CD4-positive, alpha-beta T cell treated with Interleukin-2 at 100 ng/mL for 4 hours (primary cell): ENCODE results near the gene ARHGEF16.

Experiments
- DNase-seq: peaks from one replicate; pipeline ENCODE4 v3.0.0-alpha.2; 2020; ENCODE audit warnings: low spot score

ARHGEF16 gene

DNA sequence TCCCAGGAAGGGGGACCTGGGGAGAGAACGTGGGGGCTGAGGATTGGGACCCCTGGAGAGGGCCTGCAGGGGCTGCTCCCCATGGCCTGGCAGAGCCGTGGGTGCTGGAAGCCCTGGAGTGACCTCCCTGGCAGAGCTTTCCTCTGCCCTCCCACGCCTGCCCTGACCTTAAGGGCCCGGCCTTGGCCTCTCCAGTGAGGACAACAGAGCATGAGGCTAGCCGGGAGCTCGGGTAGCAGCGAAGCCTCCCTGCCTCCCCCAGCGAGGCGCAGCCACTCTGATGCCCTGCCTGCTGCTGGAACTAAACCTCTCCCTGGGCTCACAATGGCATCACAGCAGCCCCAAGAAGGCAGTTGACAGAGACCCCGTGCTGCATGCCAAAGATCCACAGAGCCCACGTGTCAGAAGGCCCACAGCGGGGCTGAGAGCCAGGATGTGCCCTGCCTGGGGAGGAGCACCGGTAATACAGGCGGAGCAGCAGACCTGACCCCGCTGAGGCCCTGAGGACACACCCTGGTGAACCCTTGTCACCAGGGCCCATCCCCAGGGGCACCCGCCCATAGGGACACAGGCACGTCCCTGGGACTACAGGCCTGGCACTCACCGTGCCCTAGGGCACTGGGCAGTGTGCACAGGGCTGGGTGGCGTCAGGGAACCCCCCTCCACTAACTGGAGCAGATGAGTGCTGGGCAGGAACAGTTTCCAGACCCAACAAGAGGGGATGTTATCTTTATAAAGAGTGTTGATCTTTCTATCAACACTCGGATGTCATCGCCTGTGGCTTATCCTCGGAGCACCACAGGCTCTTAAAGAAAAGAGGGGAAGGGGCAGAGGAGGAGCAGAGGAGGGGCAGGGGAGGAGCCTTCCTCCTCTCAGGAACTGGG lies 48.4 kb downstream of the ARHGEF16 start:
- no peak for DNase-seq

DNA sequence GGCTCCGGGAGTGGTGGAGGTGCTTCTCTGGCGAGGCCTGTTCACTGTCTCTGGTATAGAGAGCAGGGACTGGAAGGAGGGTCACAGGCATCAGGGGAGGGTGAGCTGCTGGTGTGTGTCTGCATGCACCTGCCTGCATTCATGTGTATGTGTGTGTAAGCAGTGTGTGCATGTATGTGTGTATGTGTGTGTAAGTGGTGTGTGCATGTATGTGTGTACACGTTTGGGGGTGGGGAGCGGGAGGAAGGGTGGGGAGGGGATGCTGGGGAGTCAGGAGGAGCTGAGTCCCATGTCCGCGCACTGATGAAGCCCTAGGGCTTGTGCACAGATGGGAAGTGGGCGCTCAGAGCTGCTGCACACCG lies 49.0 kb downstream of the ARHGEF16 start:
- DNase-seq: no peak

DNA sequence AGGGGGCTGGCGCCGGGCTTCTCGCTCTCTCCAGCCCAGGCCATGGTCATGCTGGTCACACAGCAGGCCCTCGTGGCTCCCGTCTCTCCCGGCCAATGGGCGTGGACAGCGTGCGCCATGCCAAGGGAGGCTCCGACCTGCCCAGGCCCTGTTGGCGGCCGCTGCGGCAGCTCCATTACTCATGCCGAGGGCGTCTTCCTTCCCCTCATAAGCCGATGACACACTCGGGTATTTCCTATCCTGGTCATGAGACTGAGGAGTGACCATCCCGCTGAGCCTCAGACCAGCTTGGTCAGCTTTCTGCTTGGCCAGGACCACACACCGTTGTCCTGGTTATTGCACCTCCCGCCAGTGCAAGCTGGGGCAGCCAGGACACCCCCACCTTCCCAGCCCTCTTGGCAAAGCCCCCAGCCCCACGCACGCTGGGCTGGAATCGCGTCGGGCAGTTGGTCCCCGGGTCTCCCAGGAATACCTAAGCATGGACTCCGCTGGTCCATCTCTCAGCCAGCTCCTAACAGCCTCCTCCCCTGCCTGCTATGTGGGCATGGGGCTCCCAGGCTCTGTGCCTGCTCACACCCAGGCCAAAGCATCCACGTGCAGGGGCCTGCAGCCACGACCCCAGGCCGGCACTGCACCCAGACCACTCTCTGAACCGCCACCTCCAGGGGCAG lies 49.8 kb downstream of the ARHGEF16 start:
- DNase-seq: no peak

GRCh38 chr1:3504822-3505153 lies 50.3 kb downstream of the ARHGEF16 start:
- no peak for DNase-seq

GRCh38 chr1:3505161-3505560 lies 50.7 kb downstream of the ARHGEF16 start:
- DNase-seq: no peak

DNA sequence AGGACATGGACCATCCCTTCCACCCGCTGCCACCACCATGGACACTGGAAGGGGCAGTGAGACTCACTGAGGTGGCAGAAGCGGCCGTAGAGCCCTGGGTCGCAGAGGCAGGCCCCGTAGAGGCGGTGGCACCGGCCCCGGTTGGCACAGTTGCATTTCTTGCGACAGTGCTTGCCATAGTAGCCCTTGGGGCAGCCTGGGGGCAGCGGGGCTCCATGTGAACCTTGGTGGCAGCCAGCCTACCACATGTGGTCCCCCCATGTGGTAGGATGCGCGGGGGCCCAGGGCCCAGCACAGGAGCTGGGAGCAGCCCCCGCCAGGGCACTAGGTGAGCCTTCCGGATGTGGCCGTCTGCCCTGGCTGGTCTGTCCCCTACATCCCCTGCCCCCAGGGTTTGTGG lies 51.6 kb downstream of the ARHGEF16 start:
- no peak for DNase-seq

- no peak for DNase-seq
Observed at GRCh38 chr1:3506943-3507342, 52.5 kb downstream of the ARHGEF16 start.

DNA sequence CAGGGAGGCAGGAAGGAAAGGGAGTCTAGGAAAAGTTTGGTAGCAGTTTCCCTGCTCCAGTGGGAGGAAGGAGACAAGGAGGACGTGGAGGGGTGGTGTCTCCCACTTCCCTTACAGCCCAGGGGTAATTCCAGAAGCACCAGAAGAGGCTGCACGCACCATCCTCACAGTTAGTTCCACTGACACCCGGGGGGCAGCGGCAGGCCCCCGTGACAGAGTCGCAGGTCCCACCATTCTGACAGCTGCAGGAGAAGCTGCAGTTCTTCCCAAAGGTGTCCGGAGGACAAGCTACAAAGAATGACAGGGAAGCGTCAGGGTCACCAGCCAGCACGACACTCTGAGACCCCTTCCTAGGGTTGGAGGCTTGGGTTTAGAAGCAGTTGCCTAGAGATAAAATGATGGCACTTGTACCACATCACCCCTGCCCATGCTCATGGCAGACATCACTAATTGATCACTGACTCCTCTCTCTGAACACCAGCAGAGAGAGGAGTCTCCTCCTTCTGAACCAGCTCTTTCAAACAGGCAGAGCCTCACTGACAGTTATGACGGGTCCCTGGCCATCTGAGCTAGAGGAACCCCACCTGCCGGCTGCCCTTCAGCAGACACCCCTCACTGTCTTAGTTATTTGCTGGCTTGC lies 53.3 kb downstream of the ARHGEF16 start:
- DNase-seq: no peak

GRCh38 chr1:3508757-3509415 lies 54.4 kb downstream of the ARHGEF16 start:
- DNase-seq: no peak

- DNase-seq: no peak
Observed at GRCh38 chr1:3509721-3510120, 55.3 kb downstream of the ARHGEF16 start.

- DNase-seq: no peak
Observed at GRCh38 chr1:3510136-3510955, 55.9 kb downstream of the ARHGEF16 start.

GRCh38 chr1:3510956-3511250 lies 56.4 kb downstream of the ARHGEF16 start:
- DNase-seq: no peak

- no peak for DNase-seq
Observed at GRCh38 chr1:3511306-3511705, 56.8 kb downstream of the ARHGEF16 start.

DNA sequence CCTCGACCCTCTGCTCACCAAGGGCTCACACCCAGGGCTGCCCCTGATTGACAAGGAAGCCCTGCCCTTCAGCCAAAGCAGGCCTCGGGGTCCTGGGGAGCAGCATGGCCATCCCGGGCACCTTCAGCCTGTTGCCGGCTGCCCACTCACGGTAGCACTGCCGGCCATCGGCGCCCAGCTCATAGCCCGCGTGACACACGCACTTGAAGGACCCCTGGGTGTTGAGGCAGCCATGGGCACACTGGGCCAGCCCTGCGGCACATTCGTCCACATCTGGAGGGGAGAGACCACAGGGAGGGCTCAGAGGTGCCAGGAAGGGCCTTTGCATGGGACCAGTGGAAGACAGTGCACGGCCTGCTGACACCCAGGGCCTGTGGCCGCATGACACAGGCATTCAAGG lies 57.4 kb downstream of the ARHGEF16 start:
- no peak for DNase-seq

- DNase-seq: no peak
Observed at GRCh38 chr1:3514404-3514803, 59.9 kb downstream of the ARHGEF16 start.

DNA sequence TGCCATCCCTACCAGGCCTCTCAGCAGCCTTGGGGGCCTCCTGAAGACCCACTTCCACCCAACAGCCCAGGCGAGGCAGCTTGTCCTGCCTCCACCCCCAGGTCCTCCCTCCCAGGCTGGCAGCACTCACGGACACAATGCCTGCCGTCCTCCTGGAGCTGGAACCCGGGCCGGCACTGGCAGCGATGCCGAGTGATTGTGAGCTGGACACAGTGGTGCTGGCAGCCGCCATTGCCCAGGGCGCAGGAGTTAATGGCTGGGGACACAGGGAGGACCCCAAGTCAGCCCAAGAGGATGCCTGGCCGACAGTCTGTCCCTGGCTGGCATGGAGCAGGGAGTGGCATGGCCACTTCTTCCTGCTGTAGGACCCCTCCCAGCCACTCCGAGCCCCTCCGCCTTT lies 60.8 kb downstream of the ARHGEF16 start:
- no peak for DNase-seq

DNA sequence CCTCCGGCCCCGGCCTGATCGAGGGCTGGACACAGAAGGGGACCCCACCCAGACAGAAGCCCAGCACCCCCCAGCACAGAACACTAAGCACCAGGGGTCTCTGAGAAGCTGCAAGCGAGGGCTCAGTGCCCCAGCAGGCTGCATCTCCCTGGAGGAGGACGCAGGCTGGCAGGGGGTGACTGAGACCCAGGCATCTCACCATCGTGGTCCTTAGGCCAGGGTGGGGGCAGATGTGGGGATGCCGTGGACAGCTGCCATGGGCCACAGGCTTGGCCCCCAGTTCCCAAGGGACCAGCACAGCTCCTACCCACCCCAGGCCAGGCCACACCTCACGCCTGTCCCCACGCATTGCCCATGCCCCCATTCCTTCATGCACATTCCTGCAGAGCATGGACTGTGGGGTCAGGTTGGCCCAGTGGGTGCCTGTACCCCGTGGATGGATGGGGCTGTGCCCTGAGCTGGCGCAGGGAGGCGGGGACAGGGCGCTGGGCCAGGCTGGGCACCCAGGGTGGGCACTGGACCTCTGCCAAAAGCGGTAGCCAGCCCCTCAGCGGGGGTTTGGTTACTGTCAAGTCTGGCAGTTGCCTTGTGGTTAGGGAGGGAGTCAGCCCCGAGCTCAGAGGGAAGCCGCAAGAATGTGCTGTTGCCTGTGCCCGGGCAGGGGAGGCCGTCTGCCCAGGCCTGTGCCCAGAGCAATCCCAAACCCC lies 61.5 kb downstream of the ARHGEF16 start:
- DNase-seq: no peak

DNA sequence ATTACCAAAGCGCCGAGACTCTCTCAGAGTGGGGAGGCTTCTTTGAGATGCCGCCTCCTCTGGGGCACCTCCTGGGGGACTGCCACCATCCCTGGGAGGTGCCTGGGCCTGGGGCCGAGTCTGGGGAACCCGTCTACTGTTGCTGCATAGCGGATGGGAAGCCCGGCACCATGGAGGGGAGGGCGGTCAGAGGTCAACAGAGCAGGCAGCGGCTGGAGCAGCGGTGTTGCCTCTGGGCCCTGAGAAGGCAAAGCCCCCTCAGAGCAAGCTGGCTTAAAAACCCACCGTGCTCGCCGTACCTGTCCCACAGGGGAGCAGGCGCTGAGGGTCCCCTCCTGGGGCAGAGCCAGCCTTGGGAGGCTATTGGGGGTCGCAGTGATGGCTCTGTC lies 62.0 kb downstream of the ARHGEF16 start:
- DNase-seq: no peak

GRCh38 chr1:3516911-3517675 lies 62.6 kb downstream of the ARHGEF16 start:
- no peak for DNase-seq

DNA sequence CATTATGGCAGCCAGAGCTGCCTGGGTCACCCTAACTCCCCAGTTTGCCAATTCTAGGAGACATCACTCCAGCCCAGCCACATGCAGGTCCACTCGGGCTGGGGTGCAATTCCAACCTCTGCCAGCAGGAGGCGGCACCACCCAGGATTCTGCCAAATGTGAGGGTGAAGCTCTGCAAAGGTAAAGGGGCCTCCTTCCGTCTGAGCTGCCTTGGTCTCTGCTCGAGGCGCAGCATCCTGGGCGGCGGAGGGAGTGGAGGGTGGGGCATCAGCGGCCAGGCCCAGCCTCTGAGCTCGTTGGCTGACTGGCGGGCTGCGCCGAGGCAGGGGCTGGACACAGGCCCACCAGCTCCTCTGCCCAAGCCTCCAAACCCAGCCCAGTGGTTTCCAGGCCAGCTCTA lies 63.8 kb downstream of the ARHGEF16 start:
- peak; percentile 13 for DNase-seq

GRCh38 chr1:3518756-3519155 lies 64.3 kb downstream of the ARHGEF16 start:
- DNase-seq: no peak
